NT2/D1 (cell line): ENCODE measurements around the gene KRCC1.

Source experiments
- SUZ12 ChIP-seq: IDR thresholded peaks from 2 replicates; pipeline ENCODE4 v1.6.1; 2011; ENCODE audit not compliant: insufficient read length, insufficient read depth; ENCODE audit errors: extremely low read depth
- YY1 ChIP-seq: IDR thresholded peaks from 2 replicates; pipeline ENCODE4 v1.6.1; 2011; ENCODE audit not compliant: insufficient read length, insufficient read depth
- ZNF274 ChIP-seq: IDR thresholded peaks from 2 replicates; pipeline ENCODE4 v1.6.1; 2011; ENCODE audit warnings: mild to moderate bottlenecking, low read depth, low read length

DNA sequence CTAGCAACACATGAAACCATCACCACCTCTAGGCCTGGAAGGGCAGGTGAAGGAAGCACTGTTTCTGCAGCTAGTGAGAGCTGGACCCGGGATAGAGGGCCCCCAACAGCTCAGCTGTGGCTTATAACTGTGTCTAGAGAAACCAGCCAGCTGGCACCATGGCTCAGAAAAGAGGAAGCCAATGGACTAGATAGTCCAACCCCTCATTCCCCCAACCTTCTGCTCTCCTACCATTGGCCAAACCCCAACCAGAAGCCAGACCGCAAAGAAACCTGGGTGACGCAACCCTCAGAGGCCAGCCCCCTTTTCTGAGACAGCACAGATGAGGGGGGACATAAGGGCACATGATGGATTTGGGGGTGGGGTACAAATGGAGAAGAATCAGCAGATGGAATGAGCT lies 36.4 kb upstream of the KRCC1 start:
- TF ChIP-seq YY1 (no peak), SUZ12 (no peak), ZNF274 (no peak)
